A549 (cell line): Measurements from ENCODE around the gene SDHAF2. TPM values are rescaled to one million over a fixed set of nuclear protein-coding genes. Genes with fewer than 3 reads are reported as not detected.
"Not testable (repeated sequence)": the region's sequence is repeated elsewhere in the genome, so short reads cannot be mapped to it uniquely, and the experiment has no call there.

ENCODE experiments used
- ATAC-seq, 2 experiments: fragments of 200-7000 bp in 1 of 2; fragments of >200 bp in 1 of 2; cut with Nextera tagmentation in 1 of 2; cut with Tn5 transposase in 1 of 2; 3 replicates each; pipeline versions ENCODE4 v1.8.0 to v1.9.1; 2018 to 2020; ENCODE audit warnings: mild to moderate bottlenecking in 1 of 2, moderate library complexity in 1 of 2
- CTCF ChIA-PET: fragments of 300-600 bp; sonication (Branson Sonifier 250); formaldehyde crosslinking; extraction: SDS; loops from one replicate; lab custom pipeline; 2021; ENCODE audit warnings: antibody characterized with exemption, inconsistent platforms; lab: Yijun Ruan, JAX
- POLR2A ChIA-PET: fragments of 350-600 bp; formaldehyde crosslinking; extraction: SDS; loops from one replicate; lab custom pipeline; 2021; ENCODE audit warnings: antibody characterized with exemption, inconsistent platforms; lab: Yijun Ruan, JAX
- DNase-seq, 2 experiments: peaks; one replicate each; pipeline versions ENCODE4 v3.0.0 to v3.0.0-alpha.2; 2011 to 2016; ENCODE audit warnings: low read depth in 1 of 2, low spot score in 1 of 2
- FAIRE-seq: peaks from 2 replicates; lab custom pipeline; 2011; peaks lifted over from hg19 to GRCh38; lab: Jason Lieb, UNC
- H3K27ac ChIP-seq, 2 experiments: fragments of >200 bp; sonication (Bioruptor Twin); formaldehyde crosslinking; 3 replicates each; pipeline ENCODE4 v1.5.1; 2016 to 2017
- H3K4me1 ChIP-seq: fragments of >200 bp; sonication (Bioruptor Twin); formaldehyde crosslinking; 3 replicates; pipeline ENCODE4 v1.6.1; 2016
- H3K4me2 ChIP-seq: fragments of >200 bp; sonication (Bioruptor Twin); formaldehyde crosslinking; 3 replicates; pipeline ENCODE4 v1.6.1; 2016
- H3K4me3 ChIP-seq: fragments of >200 bp; sonication (Bioruptor Twin); formaldehyde crosslinking; 3 replicates; pipeline ENCODE4 v1.5.1; 2016
- H3K9me3 ChIP-seq: fragments of >200 bp; sonication (Bioruptor Twin); formaldehyde crosslinking; 3 replicates; pipeline ENCODE4 v1.6.1; 2016
- BCL3 ChIP-seq: fragments of >200 bp; sonication (Bioruptor Twin); formaldehyde crosslinking; IDR thresholded peaks from 3 replicates; pipeline ENCODE4 v1.6.1; 2016
- CEBPB ChIP-seq, 2 experiments: fragments of >200 bp in 1 of 2; sonication (Bioruptor Twin) in 1 of 2; formaldehyde crosslinking in 1 of 2; IDR thresholded peaks; 2 replicates each; pipeline ENCODE4 v1.6.1; 2012 to 2016
- CHD2 ChIP-seq: fragments of 150-350 bp; IDR thresholded peaks from 2 replicates; pipeline ENCODE4 v1.6.1; 2014; ENCODE audit warnings: low read length; ENCODE audit not compliant: partially characterized antibody
- E2F6 ChIP-seq: IDR thresholded peaks from 2 replicates; pipeline ENCODE4 v1.6.1; 2012; ENCODE audit warnings: low read depth, borderline replicate concordance
- ELK1 ChIP-seq: fragments of 150-350 bp; IDR thresholded peaks from 2 replicates; pipeline ENCODE4 v1.6.1; 2014; ENCODE audit warnings: low read depth, mild to moderate bottlenecking, low read length
- ESRRA ChIP-seq: fragments of 150-350 bp; IDR thresholded peaks from 2 replicates; pipeline ENCODE4 v1.6.1; 2014; ENCODE audit warnings: mild to moderate bottlenecking, low read length, borderline replicate concordance
- FOSB ChIP-seq: fragments of 250-450 bp; sonication (Bioruptor Pico); IDR thresholded peaks from 2 replicates; pipeline ENCODE4 v1.5.0; 2020; ENCODE audit warnings: mild to moderate bottlenecking, moderate library complexity
- GATA3 ChIP-seq: IDR thresholded peaks from 2 replicates; pipeline ENCODE4 v1.6.1; 2012; ENCODE audit warnings: borderline replicate concordance
- HDAC2 ChIP-seq: fragments of 200-600 bp; sonication (generic); IDR thresholded peaks from 2 replicates; pipeline ENCODE4 v1.6.1; 2016
- HEYL ChIP-seq: fragments of 250-450 bp; sonication (Bioruptor Pico); IDR thresholded peaks from 2 replicates; pipeline ENCODE4 v1.8.0; 2021; ENCODE audit warnings: mild to moderate bottlenecking, moderate library complexity
- HMGXB4 ChIP-seq: fragments of 250-450 bp; sonication (Bioruptor Pico); IDR thresholded peaks from 2 replicates; pipeline ENCODE4 v1.5.0; 2021; ENCODE audit warnings: mild to moderate bottlenecking, moderate library complexity, borderline replicate concordance
- HOXA7 ChIP-seq: fragments of 250-450 bp; sonication (Bioruptor Pico); IDR thresholded peaks from 2 replicates; pipeline ENCODE4 v1.5.0; 2020; ENCODE audit warnings: mild to moderate bottlenecking, moderate library complexity
- HOXB5 ChIP-seq: fragments of 250-450 bp; sonication (Bioruptor Pico); IDR thresholded peaks from 2 replicates; pipeline ENCODE4 v1.5.0; 2020; ENCODE audit warnings: mild to moderate bottlenecking, moderate library complexity
- KDM5A ChIP-seq: fragments of 200-600 bp; sonication (generic); IDR thresholded peaks from 2 replicates; pipeline ENCODE4 v1.6.1; 2016; ENCODE audit warnings: antibody characterized with exemption, mild to moderate bottlenecking
- MAZ ChIP-seq: fragments of 150-350 bp; IDR thresholded peaks from 2 replicates; pipeline ENCODE4 v1.6.1; 2014; ENCODE audit warnings: antibody characterized with exemption, low read depth, low read length, borderline replicate concordance
- NFE2L2 ChIP-seq: fragments of 150-350 bp; conservative IDR thresholded peaks from 2 replicates; pipeline ENCODE4 v1.6.1; 2014; ENCODE audit warnings: low read length
- NR3C1 ChIP-seq: fragments of >200 bp; sonication (Bioruptor Twin); formaldehyde crosslinking; IDR thresholded peaks from 3 replicates; pipeline ENCODE4 v1.6.1; 2017
- POLR2A ChIP-seq: IDR thresholded peaks from 2 replicates; pipeline ENCODE4 v1.6.1; 2012; ENCODE audit warnings: mild to moderate bottlenecking, low read length
- RCOR1 ChIP-seq: fragments of 150-350 bp; IDR thresholded peaks from 2 replicates; pipeline ENCODE4 v1.6.1; 2014; ENCODE audit warnings: antibody characterized with exemption, low read length, low read depth
- SREBF2 ChIP-seq: fragments of 450-650 bp; IDR thresholded peaks from 2 replicates; pipeline ENCODE4 v1.6.1; 2014; ENCODE audit warnings: mild to moderate bottlenecking, moderate library complexity
- ZC3H11A ChIP-seq: fragments of 450-650 bp; IDR thresholded peaks from 2 replicates; pipeline ENCODE4 v1.6.1; 2014; ENCODE audit warnings: antibody characterized with exemption, mild to moderate bottlenecking
- ZFP36 ChIP-seq: fragments of 450-650 bp; IDR thresholded peaks from 2 replicates; pipeline ENCODE4 v1.6.1; 2014; ENCODE audit warnings: borderline replicate concordance; ENCODE audit not compliant: partially characterized antibody
- ZSCAN20 ChIP-seq: fragments of 250-450 bp; sonication (Bioruptor Pico); IDR thresholded peaks from 2 replicates; pipeline ENCODE4 v1.8.0; 2022; ENCODE audit warnings: mild to moderate bottlenecking, moderate library complexity
- WGBS: methylation state at CpG from one replicate; pipeline ENCODE4 v1.1.6; 2017; ENCODE audit errors: missing lambda C conversion rate; 5-methylcytosine and 5-hydroxymethylcytosine counted together
- polyA plus RNA-seq, 4 experiments: library from polyadenylated mRNA; depleted of rRNA in 3 of 4; stranded (reverse); fragments of >200 nt; fragmentation: RNase III in 1 of 4; extraction: RNeasy Plus Mini Kit Qiagen cat#74134 plus additional on column Dnase treatment in 1 of 4; gene quantifications; 2 replicates in 3 of 4; 3 replicates in 1 of 4; pipeline ENCODE4 v1.2.3, GENCODE V29; 2011 to 2017

Gene SDHAF2
- polyA plus RNA-seq, 2 of the 4 experiments (the other 2 are of a cell fraction): 44.4 to 76.4 TPM

GRCh38 chr11:61460474-61460881 lies 30.6 kb downstream of the SDHAF2 start (continued):
- TF ChIP-seq ESRRA (no peak), RCOR1 (no peak), NFE2L2 (no peak)

- ChIA-PET POLR2A (no interaction called here), CTCF (interaction anchor here (1.5 to 8.2 kb wide), 3 partner anchors 15 to 56 kb away, joined by 4 to 41 read pairs (median 10); no protein-coding TSS in a partner anchor)
- ATAC-seq: no peak
- FAIRE-seq: no peak
- Histone ChIP-seq H3K4me2 (no peak overlapping the region), H3K4me3 (no peak overlapping the region), H3K27ac (no peak overlapping the region), H3K9me3 (no peaks in the 10 kb centered on the region), H3K4me1 (no peaks in the 10 kb centered on the region)
- no peak for TF ChIP-seq GATA3
- TF ChIP-seq HMGXB4: no peak
- TF ChIP-seq HEYL (CRISPR knock-in tag): no peak
- TF ChIP-seq KDM5A: no peak
- TF ChIP-seq HDAC2: no peak
- TF ChIP-seq SREBF2: no peak
- TF ChIP-seq ZFP36: no peak
- TF ChIP-seq POLR2A: no peak
- TF ChIP-seq CHD2: no peak
- no peak for TF ChIP-seq CEBPB (IDR thresholded peaks at IDR 0.05)
- TF ChIP-seq ZC3H11A: no peak
- DNase-seq: no peak
- 86% methylated on average over 5 of the region's 5 CpGs for WGBS
Observed at GRCh38 chr11:61460986-61461385, 31.1 kb downstream of the SDHAF2 start.

- CTCF ChIA-PET: interaction anchor here (2.1 to 5.9 kb wide), 5 partner anchors 11 to 171 kb away, joined by 5 to 35 read pairs (median 11); no protein-coding TSS in a partner anchor
- POLR2A ChIA-PET, H3K27ac ChIP-seq, H3K9me3 ChIP-seq, FAIRE-seq, ATAC-seq, DNase-seq, H3K4me2 ChIP-seq, H3K4me1 ChIP-seq, H3K4me3 ChIP-seq: not testable (repeated sequence)
- WGBS: 78% methylated on average over 6 of the region's 6 CpGs
Observed at GRCh38 chr11:61467602-61468001, 37.7 kb downstream of the SDHAF2 start.

GRCh38 chr11:61468002-61468401 lies 38.1 kb downstream of the SDHAF2 start:
- POLR2A ChIA-PET: no interaction called here
- FAIRE-seq: no peak
- no peaks in the 10 kb centered on the region for H3K9me3 ChIP-seq

More at GRCh38 chr11:61468002-61468401, 38.1 kb downstream of the SDHAF2 start:
- DNase-seq: no peak
- CTCF ChIA-PET: interaction anchor here (2.1 to 5.9 kb wide), 6 partner anchors 10 to 170 kb away, joined by 5 to 35 read pairs (median 16); no protein-coding TSS in a partner anchor
- Histone ChIP-seq H3K27ac (no peak overlapping the region), H3K4me3 (no peak overlapping the region), H3K4me2 (no peak overlapping the region)
- TF ChIP-seq E2F6: no peak
- TF ChIP-seq MAZ: no peak
- no peak for TF ChIP-seq CHD2
- TF ChIP-seq HDAC2: no peak
- TF ChIP-seq ZFP36: no peak
- no peak for TF ChIP-seq HEYL (CRISPR knock-in tag)
- no peak for TF ChIP-seq ELK1
- no peak for TF ChIP-seq FOSB
- no peak for TF ChIP-seq HOXB5
- TF ChIP-seq RCOR1: no peak
- TF ChIP-seq BCL3: no peak
- no peak for TF ChIP-seq NR3C1
- no peak for TF ChIP-seq ZSCAN20 (CRISPR knock-in tag)
- no peak for TF ChIP-seq HOXA7 (CRISPR knock-in tag)
- TF ChIP-seq, all 56 proteins: peak for 0
- no peak for ATAC-seq
- WGBS: 82% methylated on average over 7 of the region's 7 CpGs
- H3K4me1 ChIP-seq: no peaks in the 10 kb centered on the region
